ENCODE data around the gene SMARCB1. TPM values are rescaled to one million over a fixed set of nuclear protein-coding genes. Genes with fewer than 3 reads are reported as not detected.
A peak's percentile ranks its signal among the peaks of the same experiment; 100 is the strongest.

The SMARCB1 gene
- total and polyA plus RNA-seq, 2 experiments from 2014 or later: 114 to 132 TPM

DNA sequence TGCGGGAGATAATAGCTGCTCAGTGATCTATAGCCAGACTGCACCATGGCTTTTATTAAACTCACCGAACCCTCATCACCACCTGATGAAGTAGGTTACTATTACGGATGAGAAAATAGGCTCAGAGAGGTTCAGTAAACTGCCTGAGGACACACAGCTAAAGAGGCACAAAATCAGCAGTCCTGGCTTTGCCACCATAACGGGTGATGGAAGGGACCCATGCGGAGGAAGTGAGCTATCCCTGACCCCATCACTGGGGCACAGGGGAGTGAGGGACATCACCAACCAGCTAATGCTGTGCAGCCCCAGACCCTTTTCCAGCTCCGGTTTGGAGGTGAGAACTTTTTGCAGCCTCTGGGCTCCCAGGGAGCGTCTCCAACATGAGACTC lies 59.3 kb downstream of the SMARCB1 start:
- Mint-ChIP-seq H3K27me3 (ENCODE audit: insufficient read depth, low read depth, poor library complexity) (peaks cover 33% of the 10 kb centered on the region), H3K9me3 (no peaks in the 10 kb centered on the region), H3K27ac (no peak overlapping the region), H3K4me1 (peaks cover 37% of the 10 kb centered on the region), H3K4me3 (no peak overlapping the region), H3K36me3 (ENCODE audit: low read depth) (no peaks in the 10 kb centered on the region)
- H4K20me1 ChIP-seq (replicated peaks; ENCODE audit: insufficient read depth): no peaks in the 10 kb centered on the region
- no peaks in the 10 kb centered on the region for H3K27me3 ChIP-seq (ENCODE audit: insufficient read depth)
- 0 out of 2 replicates have a peak overlapping the region, but pooled peaks have one; percentile 20 for H3K4me2 ChIP-seq
- H3K9me2 ChIP-seq (ENCODE audit: insufficient read depth): no peaks in the 10 kb centered on the region
- TF ChIP-seq ZNF331 (CRISPR knock-in tag; IDR thresholded peaks at IDR 0.05; ENCODE audit: low read depth): no peak
- TF ChIP-seq STAT1 (IDR thresholded peaks at IDR 0.05; ENCODE audit: unreplicated experiment): no peak
- no peak for TF ChIP-seq EZH2phosphoT487 (IDR thresholded peaks at IDR 0.05; ENCODE audit: unreplicated experiment)
- no peak for TF ChIP-seq NANOG (IDR thresholded peaks at IDR 0.05; ENCODE audit: borderline replicate concordance)
- TF ChIP-seq, protein P1, sequence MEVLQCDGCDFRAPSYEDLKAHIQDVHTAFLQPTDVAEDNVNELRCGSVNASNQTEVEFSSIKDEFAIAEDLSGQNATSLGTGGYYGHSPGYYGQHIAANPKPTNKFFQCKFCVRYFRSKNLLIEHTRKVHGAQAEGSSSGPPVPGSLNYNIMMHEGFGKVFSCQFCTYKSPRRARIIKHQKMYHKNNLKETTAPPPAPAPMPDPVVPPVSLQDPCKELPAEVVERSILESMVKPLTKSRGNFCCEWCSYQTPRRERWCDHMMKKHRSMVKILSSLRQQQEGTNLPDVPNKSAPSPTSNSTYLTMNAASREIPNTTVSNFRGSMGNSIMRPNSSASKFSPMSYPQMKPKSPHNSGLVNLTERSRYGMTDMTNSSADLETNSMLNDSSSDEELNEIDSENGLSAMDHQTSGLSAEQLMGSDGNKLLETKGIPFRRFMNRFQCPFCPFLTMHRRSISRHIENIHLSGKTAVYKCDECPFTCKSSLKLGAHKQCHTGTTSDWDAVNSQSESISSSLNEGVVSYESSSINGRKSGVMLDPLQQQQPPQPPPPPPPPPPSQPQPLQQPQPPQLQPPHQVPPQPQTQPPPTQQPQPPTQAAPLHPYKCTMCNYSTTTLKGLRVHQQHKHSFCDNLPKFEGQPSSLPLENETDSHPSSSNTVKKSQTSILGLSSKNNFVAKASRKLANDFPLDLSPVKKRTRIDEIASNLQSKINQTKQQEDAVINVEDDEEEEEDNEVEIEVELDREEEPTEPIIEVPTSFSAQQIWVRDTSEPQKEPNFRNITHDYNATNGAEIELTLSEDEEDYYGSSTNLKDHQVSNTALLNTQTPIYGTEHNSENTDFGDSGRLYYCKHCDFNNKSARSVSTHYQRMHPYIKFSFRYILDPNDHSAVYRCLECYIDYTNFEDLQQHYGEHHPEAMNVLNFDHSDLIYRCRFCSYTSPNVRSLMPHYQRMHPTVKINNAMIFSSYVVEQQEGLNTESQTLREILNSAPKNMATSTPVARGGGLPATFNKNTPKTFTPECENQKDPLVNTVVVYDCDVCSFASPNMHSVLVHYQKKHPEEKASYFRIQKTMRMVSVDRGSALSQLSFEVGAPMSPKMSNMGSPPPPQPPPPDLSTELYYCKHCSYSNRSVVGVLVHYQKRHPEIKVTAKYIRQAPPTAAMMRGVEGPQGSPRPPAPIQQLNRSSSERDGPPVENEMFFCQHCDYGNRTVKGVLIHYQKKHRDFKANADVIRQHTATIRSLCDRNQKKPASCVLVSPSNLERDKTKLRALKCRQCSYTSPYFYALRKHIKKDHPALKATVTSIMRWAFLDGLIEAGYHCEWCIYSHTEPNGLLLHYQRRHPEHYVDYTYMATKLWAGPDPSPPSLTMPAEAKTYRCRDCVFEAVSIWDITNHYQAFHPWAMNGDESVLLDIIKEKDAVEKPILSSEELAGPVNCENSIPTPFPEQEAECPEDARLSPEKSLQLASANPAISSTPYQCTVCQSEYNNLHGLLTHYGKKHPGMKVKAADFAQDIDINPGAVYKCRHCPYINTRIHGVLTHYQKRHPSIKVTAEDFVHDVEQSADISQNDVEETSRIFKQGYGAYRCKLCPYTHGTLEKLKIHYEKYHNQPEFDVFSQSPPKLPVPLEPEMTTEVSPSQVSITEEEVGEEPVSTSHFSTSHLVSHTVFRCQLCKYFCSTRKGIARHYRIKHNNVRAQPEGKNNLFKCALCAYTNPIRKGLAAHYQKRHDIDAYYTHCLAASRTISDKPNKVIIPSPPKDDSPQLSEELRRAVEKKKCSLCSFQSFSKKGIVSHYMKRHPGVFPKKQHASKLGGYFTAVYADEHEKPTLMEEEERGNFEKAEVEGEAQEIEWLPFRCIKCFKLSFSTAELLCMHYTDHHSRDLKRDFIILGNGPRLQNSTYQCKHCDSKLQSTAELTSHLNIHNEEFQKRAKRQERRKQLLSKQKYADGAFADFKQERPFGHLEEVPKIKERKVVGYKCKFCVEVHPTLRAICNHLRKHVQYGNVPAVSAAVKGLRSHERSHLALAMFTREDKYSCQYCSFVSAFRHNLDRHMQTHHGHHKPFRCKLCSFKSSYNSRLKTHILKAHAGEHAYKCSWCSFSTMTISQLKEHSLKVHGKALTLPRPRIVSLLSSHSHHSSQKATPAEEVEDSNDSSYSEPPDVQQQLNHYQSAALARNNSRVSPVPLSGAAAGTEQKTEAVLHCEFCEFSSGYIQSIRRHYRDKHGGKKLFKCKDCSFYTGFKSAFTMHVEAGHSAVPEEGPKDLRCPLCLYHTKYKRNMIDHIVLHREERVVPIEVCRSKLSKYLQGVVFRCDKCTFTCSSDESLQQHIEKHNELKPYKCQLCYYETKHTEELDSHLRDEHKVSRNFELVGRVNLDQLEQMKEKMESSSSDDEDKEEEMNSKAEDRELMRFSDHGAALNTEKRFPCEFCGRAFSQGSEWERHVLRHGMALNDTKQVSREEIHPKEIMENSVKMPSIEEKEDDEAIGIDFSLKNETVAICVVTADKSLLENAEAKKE (CRISPR knock-in tag; IDR thresholded peaks at IDR 0.05): no peak
- no peak for TF ChIP-seq EZH2 (IDR thresholded peaks at IDR 0.05; ENCODE audit: low read depth, unreplicated experiment)
- TF ChIP-seq CREB1 (CRISPR knock-in tag; IDR thresholded peaks at IDR 0.05; ENCODE audit: low read depth): no peak
- TF ChIP-seq, protein P2, sequence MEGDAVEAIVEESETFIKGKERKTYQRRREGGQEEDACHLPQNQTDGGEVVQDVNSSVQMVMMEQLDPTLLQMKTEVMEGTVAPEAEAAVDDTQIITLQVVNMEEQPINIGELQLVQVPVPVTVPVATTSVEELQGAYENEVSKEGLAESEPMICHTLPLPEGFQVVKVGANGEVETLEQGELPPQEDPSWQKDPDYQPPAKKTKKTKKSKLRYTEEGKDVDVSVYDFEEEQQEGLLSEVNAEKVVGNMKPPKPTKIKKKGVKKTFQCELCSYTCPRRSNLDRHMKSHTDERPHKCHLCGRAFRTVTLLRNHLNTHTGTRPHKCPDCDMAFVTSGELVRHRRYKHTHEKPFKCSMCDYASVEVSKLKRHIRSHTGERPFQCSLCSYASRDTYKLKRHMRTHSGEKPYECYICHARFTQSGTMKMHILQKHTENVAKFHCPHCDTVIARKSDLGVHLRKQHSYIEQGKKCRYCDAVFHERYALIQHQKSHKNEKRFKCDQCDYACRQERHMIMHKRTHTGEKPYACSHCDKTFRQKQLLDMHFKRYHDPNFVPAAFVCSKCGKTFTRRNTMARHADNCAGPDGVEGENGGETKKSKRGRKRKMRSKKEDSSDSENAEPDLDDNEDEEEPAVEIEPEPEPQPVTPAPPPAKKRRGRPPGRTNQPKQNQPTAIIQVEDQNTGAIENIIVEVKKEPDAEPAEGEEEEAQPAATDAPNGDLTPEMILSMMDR (conservative IDR thresholded peaks at IDR 0.05; ENCODE audit: low read depth in 2 of 2): no peak
- TF ChIP-seq, protein P3, sequence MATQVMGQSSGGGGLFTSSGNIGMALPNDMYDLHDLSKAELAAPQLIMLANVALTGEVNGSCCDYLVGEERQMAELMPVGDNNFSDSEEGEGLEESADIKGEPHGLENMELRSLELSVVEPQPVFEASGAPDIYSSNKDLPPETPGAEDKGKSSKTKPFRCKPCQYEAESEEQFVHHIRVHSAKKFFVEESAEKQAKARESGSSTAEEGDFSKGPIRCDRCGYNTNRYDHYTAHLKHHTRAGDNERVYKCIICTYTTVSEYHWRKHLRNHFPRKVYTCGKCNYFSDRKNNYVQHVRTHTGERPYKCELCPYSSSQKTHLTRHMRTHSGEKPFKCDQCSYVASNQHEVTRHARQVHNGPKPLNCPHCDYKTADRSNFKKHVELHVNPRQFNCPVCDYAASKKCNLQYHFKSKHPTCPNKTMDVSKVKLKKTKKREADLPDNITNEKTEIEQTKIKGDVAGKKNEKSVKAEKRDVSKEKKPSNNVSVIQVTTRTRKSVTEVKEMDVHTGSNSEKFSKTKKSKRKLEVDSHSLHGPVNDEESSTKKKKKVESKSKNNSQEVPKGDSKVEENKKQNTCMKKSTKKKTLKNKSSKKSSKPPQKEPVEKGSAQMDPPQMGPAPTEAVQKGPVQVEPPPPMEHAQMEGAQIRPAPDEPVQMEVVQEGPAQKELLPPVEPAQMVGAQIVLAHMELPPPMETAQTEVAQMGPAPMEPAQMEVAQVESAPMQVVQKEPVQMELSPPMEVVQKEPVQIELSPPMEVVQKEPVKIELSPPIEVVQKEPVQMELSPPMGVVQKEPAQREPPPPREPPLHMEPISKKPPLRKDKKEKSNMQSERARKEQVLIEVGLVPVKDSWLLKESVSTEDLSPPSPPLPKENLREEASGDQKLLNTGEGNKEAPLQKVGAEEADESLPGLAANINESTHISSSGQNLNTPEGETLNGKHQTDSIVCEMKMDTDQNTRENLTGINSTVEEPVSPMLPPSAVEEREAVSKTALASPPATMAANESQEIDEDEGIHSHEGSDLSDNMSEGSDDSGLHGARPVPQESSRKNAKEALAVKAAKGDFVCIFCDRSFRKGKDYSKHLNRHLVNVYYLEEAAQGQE (IDR thresholded peaks at IDR 0.05; ENCODE audit: unreplicated experiment): no peak
- TF ChIP-seq, protein P4, sequence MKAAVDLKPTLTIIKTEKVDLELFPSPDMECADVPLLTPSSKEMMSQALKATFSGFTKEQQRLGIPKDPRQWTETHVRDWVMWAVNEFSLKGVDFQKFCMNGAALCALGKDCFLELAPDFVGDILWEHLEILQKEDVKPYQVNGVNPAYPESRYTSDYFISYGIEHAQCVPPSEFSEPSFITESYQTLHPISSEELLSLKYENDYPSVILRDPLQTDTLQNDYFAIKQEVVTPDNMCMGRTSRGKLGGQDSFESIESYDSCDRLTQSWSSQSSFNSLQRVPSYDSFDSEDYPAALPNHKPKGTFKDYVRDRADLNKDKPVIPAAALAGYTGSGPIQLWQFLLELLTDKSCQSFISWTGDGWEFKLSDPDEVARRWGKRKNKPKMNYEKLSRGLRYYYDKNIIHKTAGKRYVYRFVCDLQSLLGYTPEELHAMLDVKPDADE (IDR thresholded peaks at IDR 0.05): no peak
- TF ChIP-seq JUNB (IDR thresholded peaks at IDR 0.05; ENCODE audit: unreplicated experiment): no peak
- TF ChIP-seq POLR2AphosphoS5 (IDR thresholded peaks at IDR 0.05; ENCODE audit: low read depth): no peak
- TF ChIP-seq ZNF114 (CRISPR knock-in tag; IDR thresholded peaks at IDR 0.05): no peak
- H3K4me3 ChIP-seq: no peak overlapping the region
- peaks cover 34% of the 10 kb centered on the region for H3K4me1 ChIP-seq (ENCODE audit: insufficient read depth)
- DNase-seq (ENCODE audit: low spot score) (no peak), ATAC-seq (no peak)
- peaks cover 15% of the 10 kb centered on the region; the same call in 1 of the 2 replicates for H3F3A ChIP-seq (replicated peaks; ENCODE audit: low read depth)
- peak overlapping the region; percentile 92 for H2AFZ ChIP-seq
- no peaks in the 10 kb centered on the region for H3K79me2 ChIP-seq (replicated peaks; ENCODE audit: insufficient read depth)
- no peaks in the 10 kb centered on the region for H3K36me3 ChIP-seq (ENCODE audit: insufficient read depth)
- H3K27ac ChIP-seq (ENCODE audit: low read depth): no peak overlapping the region

All from GM23338 (cell line).